ENCODE measurements around the gene DOK7. TPM values are rescaled to one million over a fixed set of nuclear protein-coding genes. Genes with fewer than 3 reads are reported as not detected.

Gene DOK7
- total RNA-seq, 1 experiment from 2014 or later: 0.26 TPM

DNA sequence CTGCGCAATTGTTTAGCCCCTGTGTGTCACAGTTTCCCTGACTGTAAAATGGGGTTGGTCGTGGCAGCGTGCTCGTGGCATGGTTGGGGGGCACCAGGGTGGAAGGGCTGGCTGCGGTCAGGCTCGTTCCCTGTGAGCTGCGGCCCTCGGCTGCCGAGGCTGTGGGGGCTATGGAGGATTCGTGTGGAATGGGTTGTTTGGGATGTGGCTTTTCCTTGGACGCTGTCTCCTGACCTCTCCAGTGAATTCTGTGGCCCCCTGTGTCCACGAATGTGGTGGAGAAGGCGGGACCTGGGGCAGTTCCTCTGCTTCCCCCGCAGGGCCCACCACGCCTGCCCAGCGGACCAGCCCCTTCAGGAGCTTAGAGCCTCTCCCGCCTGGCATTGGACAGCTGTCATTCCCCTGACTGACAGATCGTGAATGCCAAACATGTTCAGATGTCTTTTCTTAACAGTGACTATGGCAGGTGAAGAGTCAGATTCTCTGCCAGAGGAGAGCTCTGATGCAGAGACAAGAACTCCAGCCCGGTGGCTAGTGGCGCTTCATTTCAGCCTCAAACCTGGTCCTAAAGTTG, 38.5 kb upstream of the DOK7 start:
- Mint-ChIP-seq H3K27me3 (ENCODE audit: low read depth) (no peaks in the 10 kb centered on the region), H3K36me3 (ENCODE audit: insufficient read depth in 1 of 3, low read depth in 3 of 3) (peaks cover 3 to 11% (median 9%) of the 10 kb centered on the region in 3 experiments; a peak in 5 of 7 replicates), H3K9me3 (no peaks in the 10 kb centered on the region), H3K27ac (peak overlapping the region in 1 of 3 experiments; percentile 47; a peak in 1 of 7 replicates), H3K4me3 (no peak overlapping the region; a peak in 1 of 5 replicates), H3K4me1 (peaks cover 4 to 11% of the 10 kb centered on the region in 2 experiments; a peak in 3 of 4 replicates)
- no peak overlapping the region for H3K18ac ChIP-seq (ENCODE audit: insufficient read length, low read depth, low read length)
- H4K91ac ChIP-seq (ENCODE audit: insufficient read length, low read depth, low read length): no peak overlapping the region
- no peaks in the 10 kb centered on the region for H3K9me3 ChIP-seq (ENCODE audit: control insufficient read depth, low read depth, low read length)
- no peak overlapping the region for H3K23ac ChIP-seq (ENCODE audit: insufficient read length, low read depth, low read length)
- H3K56ac ChIP-seq (ENCODE audit: insufficient read length, low read depth, low read length): no peak overlapping the region
- H4K20me1 ChIP-seq (ENCODE audit: control insufficient read depth, insufficient read depth, insufficient read length): no peaks in the 10 kb centered on the region
- no peaks in the 10 kb centered on the region for H3K4me1 ChIP-seq (ENCODE audit: insufficient read depth, low read length)
- H3K14ac ChIP-seq (ENCODE audit: insufficient read depth, low read length): no peak overlapping the region
- no peak overlapping the region for H2BK12ac ChIP-seq (ENCODE audit: insufficient read length, low read depth, low read length)
- no peaks in the 10 kb centered on the region for H3K23me2 ChIP-seq (ENCODE audit: insufficient read length, low read depth, low read length, poor library complexity, severe bottlenecking)
- H2AFZ ChIP-seq (ENCODE audit: low read length): no peak overlapping the region
- TF ChIP-seq, protein P1, sequence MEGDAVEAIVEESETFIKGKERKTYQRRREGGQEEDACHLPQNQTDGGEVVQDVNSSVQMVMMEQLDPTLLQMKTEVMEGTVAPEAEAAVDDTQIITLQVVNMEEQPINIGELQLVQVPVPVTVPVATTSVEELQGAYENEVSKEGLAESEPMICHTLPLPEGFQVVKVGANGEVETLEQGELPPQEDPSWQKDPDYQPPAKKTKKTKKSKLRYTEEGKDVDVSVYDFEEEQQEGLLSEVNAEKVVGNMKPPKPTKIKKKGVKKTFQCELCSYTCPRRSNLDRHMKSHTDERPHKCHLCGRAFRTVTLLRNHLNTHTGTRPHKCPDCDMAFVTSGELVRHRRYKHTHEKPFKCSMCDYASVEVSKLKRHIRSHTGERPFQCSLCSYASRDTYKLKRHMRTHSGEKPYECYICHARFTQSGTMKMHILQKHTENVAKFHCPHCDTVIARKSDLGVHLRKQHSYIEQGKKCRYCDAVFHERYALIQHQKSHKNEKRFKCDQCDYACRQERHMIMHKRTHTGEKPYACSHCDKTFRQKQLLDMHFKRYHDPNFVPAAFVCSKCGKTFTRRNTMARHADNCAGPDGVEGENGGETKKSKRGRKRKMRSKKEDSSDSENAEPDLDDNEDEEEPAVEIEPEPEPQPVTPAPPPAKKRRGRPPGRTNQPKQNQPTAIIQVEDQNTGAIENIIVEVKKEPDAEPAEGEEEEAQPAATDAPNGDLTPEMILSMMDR (conservative IDR thresholded peaks at IDR 0.05): no peak
- H4K5ac ChIP-seq (ENCODE audit: insufficient read length, low read depth, low read length): no peak overlapping the region
- no peak for DNase-seq
- H3K79me2 ChIP-seq (ENCODE audit: insufficient read depth, low read length): no peaks in the 10 kb centered on the region
- H3K4ac ChIP-seq (ENCODE audit: low read depth, low read length): no peak overlapping the region
- no peak overlapping the region for H3K4me2 ChIP-seq (ENCODE audit: insufficient read depth, insufficient read length, low read length)
- H3T11ph ChIP-seq (ENCODE audit: low read length): no peak overlapping the region
- H2BK5ac ChIP-seq (ENCODE audit: insufficient read length, low read length): no peak overlapping the region
- no peaks in the 10 kb centered on the region for H3K79me1 ChIP-seq (ENCODE audit: insufficient read depth, low read depth, low read length, poor library complexity, severe bottlenecking)
- H3K27ac ChIP-seq (ENCODE audit: insufficient read length, low read depth, low read length): no peak overlapping the region
- H2BK15ac ChIP-seq (ENCODE audit: low read depth, low read length): no peak overlapping the region
- H3K9ac ChIP-seq (ENCODE audit: extremely low read depth, insufficient read length, low read length): no peak overlapping the region
- H2BK120ac ChIP-seq (ENCODE audit: low read depth, low read length, poor library complexity, severe bottlenecking): no peak overlapping the region
- no CpG with 5 or more reads among the region's 20 CpGs for WGBS (ENCODE audit: extremely low coverage, insufficient read length, low lambda C conversion rate)
- no peak overlapping the region for H4K8ac ChIP-seq (replicated peaks; ENCODE audit: insufficient read length, low read depth, low read length)
- no peak overlapping the region for H2AK5ac ChIP-seq (ENCODE audit: insufficient read length, low read length)
- H3K27me3 ChIP-seq (ENCODE audit: insufficient read depth, low read length): no peaks in the 10 kb centered on the region
- H2BK20ac ChIP-seq (ENCODE audit: low read depth, low read length, poor library complexity, severe bottlenecking): no peak overlapping the region

Measured in H9 (cell line).